DMS153 treated with DMSO at 0.1 percent for 48 hours (cell line): Measurements from ENCODE around the gene SAMSN1.
"Not testable (repeated sequence)": the region's sequence is repeated elsewhere in the genome, so short reads cannot be mapped to it uniquely, and the experiment has no call there.

Experiments used
- DNase-seq: peaks from one replicate; lab custom pipeline; 2025; ENCODE audit not compliant: unreplicated experiment; lab: John Stamatoyannopoulos, UW

Gene SAMSN1

GRCh38 chr21:14567331-14568279 is 21.5 kb upstream of the SAMSN1 start:
- DNase-seq, result no peak

- no peak for DNase-seq
These were observed 20.8 kb upstream of the SAMSN1 start for GRCh38 chr21:14566894-14567293.

DNA sequence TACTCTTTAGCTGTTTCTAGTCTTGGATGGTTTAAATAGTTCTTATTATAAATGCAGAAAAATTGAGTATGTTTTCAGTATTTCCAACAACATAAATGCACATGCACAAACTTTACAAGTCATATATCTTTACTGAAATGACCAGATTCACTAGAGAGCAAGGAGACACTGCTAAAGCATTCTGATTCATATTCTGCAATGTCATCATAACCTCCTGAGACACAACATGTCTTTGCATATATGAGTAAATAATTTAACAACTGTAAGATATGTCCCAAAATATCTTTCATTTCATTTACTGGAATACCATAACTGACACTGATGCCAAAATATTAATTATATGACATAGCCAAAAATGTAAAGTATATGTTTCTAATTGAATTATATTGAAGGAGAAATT is 16.8 kb upstream of the SAMSN1 start:
- no peak for DNase-seq

DNA sequence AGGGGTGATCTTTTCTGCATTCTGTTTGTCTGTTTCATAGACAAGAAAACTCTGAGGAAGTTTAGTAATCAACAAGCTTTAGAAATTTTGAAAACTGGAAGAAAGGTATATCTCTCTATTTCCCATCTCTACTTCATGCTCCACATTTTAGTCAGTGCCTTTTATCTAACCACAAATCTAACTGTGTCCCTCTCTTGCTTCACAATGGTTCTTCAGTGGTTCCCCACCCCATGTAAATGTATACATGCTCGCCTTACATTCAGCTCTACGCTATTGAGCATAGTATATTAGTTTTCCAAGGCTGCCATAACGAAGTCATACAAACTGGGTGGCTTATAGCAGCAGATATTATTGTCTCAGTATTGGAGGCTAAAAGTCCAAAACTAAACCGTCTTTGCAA is 14.4 kb upstream of the SAMSN1 start:
- DNase-seq, result no peak

DNA sequence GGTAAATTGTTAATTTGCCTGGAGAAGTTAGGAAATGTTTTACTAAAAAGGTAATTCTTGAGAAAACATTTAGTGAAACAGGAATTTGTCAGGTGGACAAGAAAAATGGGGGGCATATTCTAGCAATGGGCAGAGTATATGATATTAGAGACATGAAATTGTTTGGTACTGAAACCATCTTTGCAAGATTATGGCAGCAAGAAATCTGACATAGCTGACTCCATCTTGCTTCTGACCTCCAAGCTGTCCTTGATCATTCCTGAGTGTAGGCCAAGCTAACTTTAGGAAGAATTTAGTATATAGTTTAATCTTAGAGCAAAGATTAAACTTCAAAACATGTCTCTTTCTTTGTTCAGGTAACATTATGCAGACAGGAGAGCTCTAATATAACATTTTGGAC is 14.0 kb upstream of the SAMSN1 start:
- DNase-seq, result no peak

- DNase-seq, result no peak
These were observed 13.0 kb upstream of the SAMSN1 start for GRCh38 chr21:14559102-14559501.

DNA sequence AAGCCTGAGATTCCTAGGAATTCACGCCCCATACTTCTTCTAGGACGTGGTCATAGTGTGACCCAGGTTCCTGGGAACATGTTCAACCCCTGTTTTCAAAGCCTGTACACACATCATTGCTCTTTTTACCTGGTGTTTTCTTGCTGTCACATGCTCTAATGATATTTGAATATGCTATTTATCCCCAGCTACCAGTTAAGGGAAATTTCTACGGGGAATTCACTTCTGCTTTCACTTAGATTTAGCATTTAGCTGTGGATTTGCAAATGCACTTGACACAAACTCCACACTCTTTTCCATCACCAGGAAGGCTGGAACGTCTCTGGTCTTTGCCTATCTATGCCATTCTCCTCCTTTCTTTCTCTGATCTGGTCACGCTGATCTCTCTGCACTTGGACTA is 11.3 kb upstream of the SAMSN1 start:
- no peak for DNase-seq

DNA sequence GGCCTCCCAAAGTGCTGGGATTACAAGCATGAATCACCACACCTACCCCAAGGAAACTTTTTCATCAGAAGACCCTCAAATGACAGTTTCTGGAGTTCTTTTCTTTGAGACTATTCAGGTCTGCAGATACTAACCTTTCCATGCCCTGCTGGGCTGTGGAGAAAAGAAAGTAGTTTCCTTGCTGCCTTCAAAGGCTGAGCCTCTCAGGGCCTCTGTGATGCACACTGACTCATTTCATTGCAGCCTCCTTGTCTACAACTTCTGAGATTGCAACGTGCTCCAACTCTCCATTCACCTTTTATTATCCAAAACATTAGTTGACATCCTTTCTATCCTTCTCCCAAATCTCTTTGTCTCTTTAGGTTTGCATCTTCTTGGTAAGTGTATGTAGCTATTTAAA is 8.8 kb upstream of the SAMSN1 start:
- no peak for DNase-seq

GRCh38 chr21:14553422-14553821 is 7.3 kb upstream of the SAMSN1 start:
- no peak for DNase-seq

DNA sequence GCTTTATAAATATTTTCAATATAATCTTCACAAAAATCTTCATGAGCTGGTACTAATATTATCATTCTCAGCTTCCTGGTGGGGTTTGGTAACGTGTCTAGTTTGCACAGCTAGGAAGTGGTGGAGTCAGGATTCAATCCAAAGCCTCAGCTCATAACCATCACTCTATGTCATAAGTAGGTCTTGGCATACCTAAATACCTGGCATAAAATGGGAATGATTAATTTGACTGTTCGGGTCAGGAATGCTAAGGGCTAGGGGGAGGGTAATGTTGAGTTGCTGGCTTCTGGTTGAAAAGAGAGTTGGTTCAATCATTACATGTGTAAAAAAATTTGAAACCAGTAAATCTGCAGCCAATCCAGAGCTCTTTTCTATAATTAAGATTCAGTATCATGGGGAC is 5.6 kb upstream of the SAMSN1 start:
- no peak for DNase-seq

- no peak for DNase-seq
These were observed 4.0 kb upstream of the SAMSN1 start for GRCh38 chr21:14550135-14550534.

DNA sequence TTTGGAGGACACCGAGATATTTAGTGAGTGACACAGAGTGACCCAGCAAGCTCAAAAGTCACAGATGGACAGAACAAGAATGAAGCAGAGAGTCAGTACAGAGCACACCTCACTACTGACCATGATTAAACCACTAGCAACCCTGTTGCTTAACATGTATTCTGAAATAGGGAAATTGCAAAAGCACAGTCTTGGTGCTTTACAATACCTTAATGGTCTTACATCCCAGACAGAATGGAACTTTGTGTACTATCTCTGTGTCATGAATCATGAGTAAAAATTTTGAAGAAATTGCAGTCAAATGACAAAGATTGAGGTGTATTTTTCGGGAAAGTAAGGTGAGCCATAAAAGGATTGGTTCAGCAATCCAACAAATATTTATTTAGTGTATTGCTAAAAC is 2.7 kb upstream of the SAMSN1 start:
- no peak for DNase-seq

- DNase-seq, result no peak
These were observed 1.9 kb upstream of the SAMSN1 start for GRCh38 chr21:14547834-14548513.

DNA sequence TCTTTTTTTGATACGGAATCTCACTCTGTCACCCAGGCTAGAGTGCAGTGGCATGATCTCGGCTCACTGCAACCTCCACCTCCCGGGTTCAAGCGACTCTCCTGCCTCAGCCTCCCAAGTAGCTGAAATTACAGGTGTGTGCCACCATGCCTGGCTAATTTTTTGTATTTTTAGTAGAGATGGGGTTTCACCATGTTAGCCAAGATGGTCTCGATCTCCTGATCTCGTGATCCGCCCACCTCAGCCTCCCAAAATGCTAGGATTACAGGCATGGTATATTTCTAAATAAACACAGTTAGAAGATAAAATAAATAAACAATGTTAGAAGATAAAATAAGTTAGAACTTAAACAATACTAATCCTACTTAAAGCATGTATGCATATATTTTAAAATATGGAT is 604 bp upstream of the SAMSN1 start:
- not testable (repeated sequence) for DNase-seq

- no peak for DNase-seq
These were observed 2.1 kb downstream of the SAMSN1 start for GRCh38 chr21:14543983-14544382.

DNA sequence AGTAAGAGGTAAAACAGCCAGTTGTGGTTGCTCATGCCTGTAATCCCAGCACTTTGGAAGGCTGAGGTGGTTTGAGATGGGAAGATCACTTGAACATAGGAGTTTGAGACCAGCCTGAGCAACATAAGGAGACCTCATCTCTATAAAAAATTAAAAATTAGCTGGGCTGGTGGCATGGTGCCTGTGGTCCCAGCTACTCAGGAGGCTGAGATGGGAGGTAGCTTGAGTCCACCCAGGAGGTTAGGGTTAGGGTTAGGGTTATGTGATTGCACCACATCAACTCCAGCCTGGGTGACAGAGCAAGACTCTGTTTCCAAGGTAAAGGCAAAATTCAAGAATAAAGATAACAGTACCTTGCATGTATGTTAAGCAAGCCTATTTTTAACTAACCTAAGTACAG is 3.5 kb downstream of the SAMSN1 start:
- DNase-seq, result no peak

DNA sequence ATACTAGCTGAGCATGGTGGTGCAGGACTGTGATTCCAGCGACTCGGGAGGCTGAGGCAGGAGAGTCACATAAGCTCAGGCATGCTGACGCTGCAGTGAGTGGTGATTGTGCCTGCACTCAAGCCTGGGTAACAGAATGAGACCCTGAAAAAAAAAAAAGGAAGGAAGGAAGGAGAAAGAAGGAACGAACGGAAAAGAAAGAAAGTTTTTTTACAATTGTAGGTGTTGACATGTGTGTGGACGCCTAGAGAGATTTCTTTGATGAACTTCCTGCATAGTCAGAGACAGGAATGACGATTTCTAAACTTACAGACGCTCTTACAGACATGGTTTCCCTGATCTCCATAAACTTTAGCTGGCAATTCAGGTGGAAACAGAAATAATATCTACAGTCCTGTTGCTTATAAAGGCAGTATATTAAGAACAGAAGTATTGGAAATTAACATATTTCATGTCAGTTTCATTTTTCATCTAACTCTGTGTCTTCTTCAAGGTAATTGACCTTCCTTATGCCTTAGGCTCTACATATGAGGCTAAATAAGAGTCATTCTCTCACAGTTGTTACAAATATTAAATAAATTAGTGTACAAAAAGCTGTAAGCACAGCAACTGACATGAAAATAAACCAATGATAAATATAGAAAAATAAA is 4.1 kb downstream of the SAMSN1 start:
- no peak for DNase-seq

DNA sequence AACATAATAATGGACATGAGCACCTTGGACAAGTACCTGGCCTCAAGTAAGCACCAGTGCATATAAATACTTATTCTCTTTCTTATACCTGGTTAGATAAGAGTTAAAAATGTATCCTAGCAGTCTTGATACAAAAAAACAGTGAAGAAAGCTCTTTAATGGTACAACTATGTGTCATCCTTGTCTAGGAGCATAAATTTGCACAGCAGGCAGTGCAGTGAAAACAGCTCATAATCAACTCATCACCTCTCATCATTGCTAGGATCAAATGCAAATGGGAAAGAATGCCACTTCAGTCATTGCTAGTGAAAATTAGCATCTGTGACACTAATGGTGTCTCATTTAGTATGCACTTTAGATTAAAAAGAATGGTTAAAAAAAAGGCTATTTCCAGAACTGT is 7.6 kb downstream of the SAMSN1 start:
- no peak for DNase-seq

GRCh38 chr21:14536929-14537328 is 9.2 kb downstream of the SAMSN1 start:
- DNase-seq, result no peak

GRCh38 chr21:14535702-14536101 is 10.4 kb downstream of the SAMSN1 start:
- DNase-seq, result no peak

DNA sequence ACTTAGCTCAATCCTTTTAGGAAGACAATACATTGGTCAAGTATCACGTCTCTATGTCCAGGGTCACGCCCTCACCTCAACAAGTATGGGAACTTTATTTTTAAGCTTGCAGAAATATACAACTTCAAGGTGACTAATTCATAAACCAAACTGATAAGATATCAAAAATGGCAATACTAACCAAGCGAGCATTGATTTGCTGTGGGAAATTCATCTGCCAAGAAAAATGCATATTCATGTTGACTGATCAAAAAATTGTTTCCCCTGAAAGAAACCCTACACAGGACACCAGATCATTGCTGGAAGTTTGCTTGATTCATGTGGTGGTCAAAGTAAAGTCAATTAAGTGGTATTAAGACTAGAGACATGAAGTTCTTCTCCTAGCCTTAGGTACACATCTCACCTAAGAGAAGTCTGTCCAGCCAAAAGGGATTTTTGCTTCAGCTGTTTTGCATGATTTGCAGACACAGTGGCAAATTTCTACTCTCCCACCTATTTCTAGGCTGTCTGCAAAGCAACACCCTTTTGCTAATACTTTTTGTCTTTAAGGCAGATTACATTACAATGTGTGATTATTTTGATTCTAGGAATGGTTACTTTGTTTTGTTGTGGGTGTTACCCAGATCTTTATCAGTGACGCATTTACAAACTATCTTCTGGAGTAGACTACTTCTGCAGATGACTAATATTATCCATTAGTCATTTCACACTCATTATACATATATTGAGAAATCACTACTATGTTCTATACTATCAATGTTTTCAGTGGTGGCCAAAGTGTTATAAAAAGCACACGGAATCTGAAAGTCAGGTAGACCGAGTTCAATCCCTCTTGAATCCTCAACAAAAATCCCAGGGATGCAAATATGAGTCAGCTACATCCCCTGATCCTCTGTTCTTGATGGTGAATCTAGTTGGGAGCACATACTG is 12.4 kb downstream of the SAMSN1 start:
- no peak for DNase-seq
